Measurements from ENCODE around the gene DIP2C.

Gene DIP2C

DNA sequence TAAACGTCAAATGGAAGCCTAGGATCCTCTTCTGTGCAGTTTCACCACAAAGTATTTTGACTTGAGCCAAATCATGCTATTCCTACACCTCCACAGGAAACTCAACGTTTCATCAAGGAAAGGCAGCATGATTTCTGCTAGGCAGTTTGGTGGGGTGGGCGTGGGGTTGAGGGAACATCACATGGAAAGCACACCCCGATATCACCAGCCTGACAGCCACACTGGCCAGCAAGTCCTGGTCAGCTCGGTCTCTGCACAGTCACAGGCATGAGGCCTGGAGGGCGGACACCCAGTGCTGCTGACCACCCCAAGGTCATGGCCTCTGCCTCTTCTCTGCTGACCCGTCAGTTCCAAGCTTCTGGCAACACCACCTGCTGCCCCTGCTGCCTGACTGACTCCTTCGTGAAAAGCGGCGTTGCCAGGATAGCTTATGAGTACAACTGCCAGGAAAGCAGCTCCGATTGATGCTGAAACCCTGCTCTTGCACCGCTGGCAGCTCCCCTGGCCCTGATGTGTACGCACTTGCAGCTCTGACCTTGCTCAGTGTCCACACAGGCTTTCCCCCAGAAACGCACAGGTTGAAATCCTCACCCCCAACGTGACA, 171.5 kb downstream of the DIP2C start:
- Histone ChIP-seq H3K9me2 (replicated peaks; ENCODE audit: low read depth, low read length) (no peaks in the 10 kb centered on the region), H3K36me3 (ENCODE audit: insufficient read depth, low read length) (no peaks in the 10 kb centered on the region), H4K20me1 (ENCODE audit: insufficient read depth, low read length, poor library complexity, severe bottlenecking) (no peaks in the 10 kb centered on the region), H3K79me2 (ENCODE audit: insufficient read depth, low read length) (no peaks in the 10 kb centered on the region), H3F3A (ENCODE audit: low read depth) (no peaks in the 10 kb centered on the region), H3K4me3 (ENCODE audit: low read length, poor library complexity, severe bottlenecking) (no peak overlapping the region), H3K27me3 (ENCODE audit: insufficient read depth, low read length, poor library complexity, severe bottlenecking) (no peaks in the 10 kb centered on the region), H3K4me1 (ENCODE audit: insufficient read depth, low read length, poor library complexity, severe bottlenecking) (no peaks in the 10 kb centered on the region), H3K4me2 (ENCODE audit: low read depth, low read length, poor library complexity, severe bottlenecking) (no peak overlapping the region), H3K9me3 (ENCODE audit: insufficient read depth, low read depth, low read length) (no peaks in the 10 kb centered on the region), H2AFZ (ENCODE audit: low read length) (no peak overlapping the region), H3K9ac (ENCODE audit: low read depth, low read length, poor library complexity, severe bottlenecking) (no peak overlapping the region)
- TF ChIP-seq, protein P1, sequence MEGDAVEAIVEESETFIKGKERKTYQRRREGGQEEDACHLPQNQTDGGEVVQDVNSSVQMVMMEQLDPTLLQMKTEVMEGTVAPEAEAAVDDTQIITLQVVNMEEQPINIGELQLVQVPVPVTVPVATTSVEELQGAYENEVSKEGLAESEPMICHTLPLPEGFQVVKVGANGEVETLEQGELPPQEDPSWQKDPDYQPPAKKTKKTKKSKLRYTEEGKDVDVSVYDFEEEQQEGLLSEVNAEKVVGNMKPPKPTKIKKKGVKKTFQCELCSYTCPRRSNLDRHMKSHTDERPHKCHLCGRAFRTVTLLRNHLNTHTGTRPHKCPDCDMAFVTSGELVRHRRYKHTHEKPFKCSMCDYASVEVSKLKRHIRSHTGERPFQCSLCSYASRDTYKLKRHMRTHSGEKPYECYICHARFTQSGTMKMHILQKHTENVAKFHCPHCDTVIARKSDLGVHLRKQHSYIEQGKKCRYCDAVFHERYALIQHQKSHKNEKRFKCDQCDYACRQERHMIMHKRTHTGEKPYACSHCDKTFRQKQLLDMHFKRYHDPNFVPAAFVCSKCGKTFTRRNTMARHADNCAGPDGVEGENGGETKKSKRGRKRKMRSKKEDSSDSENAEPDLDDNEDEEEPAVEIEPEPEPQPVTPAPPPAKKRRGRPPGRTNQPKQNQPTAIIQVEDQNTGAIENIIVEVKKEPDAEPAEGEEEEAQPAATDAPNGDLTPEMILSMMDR (conservative IDR thresholded peaks at IDR 0.05; ENCODE audit: low read length), result no peak
- no peak for TF ChIP-seq EZH2phosphoT487 (IDR thresholded peaks at IDR 0.05; ENCODE audit: borderline replicate concordance)

DNA sequence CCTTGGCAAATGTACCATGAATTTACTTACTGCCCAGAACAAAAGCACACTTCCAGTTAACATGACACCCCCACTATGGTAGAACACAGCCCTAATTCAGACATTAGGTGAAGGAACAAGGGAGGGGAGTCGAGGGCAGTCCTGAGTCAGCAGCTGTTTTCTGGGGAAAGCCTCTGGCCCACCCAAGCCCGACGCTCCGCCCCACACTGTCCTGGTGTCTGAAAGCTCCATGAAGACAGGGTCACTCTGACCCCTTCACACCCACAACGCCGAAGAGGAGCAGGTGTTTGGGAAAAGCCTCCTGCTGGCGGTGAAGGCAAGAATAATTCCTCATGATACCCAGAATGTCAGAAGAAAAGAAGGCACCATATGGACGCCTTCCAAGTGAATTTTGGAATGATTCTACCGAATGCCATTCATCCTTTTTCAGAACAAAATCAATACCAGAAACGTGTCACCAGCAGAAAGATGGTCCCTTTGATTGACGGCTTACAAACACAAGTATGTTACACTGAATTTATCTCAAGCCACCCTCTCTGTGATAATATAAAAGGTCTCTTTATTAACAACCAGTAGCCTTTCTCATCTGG, 172.1 kb downstream of the DIP2C start:
- H2AFZ ChIP-seq (ENCODE audit: low read length), result no peak overlapping the region
- TF ChIP-seq, protein P1 (conservative IDR thresholded peaks at IDR 0.05; ENCODE audit: low read length), result no peak
- TF ChIP-seq EZH2phosphoT487 (IDR thresholded peaks at IDR 0.05; ENCODE audit: borderline replicate concordance), result no peak
- H3K27me3 ChIP-seq (ENCODE audit: insufficient read depth, low read length, poor library complexity, severe bottlenecking), result no peaks in the 10 kb centered on the region
- no peaks in the 10 kb centered on the region for H3K4me1 ChIP-seq (ENCODE audit: insufficient read depth, low read length, poor library complexity, severe bottlenecking)
- H3K4me2 ChIP-seq (ENCODE audit: low read depth, low read length, poor library complexity, severe bottlenecking), result no peak overlapping the region
- H3K9me3 ChIP-seq (ENCODE audit: insufficient read depth, low read depth, low read length), result no peaks in the 10 kb centered on the region
- H3K9ac ChIP-seq (ENCODE audit: low read depth, low read length, poor library complexity, severe bottlenecking), result no peak overlapping the region
- H3K4me3 ChIP-seq (ENCODE audit: low read length, poor library complexity, severe bottlenecking), result no peak overlapping the region
- H4K20me1 ChIP-seq (ENCODE audit: insufficient read depth, low read length, poor library complexity, severe bottlenecking), result no peaks in the 10 kb centered on the region
- no peaks in the 10 kb centered on the region for H3K36me3 ChIP-seq (ENCODE audit: insufficient read depth, low read length)
- H3F3A ChIP-seq (ENCODE audit: low read depth), result no peaks in the 10 kb centered on the region
- no peaks in the 10 kb centered on the region for H3K9me2 ChIP-seq (replicated peaks; ENCODE audit: low read depth, low read length)
- no peaks in the 10 kb centered on the region for H3K79me2 ChIP-seq (ENCODE audit: insufficient read depth, low read length)

DNA sequence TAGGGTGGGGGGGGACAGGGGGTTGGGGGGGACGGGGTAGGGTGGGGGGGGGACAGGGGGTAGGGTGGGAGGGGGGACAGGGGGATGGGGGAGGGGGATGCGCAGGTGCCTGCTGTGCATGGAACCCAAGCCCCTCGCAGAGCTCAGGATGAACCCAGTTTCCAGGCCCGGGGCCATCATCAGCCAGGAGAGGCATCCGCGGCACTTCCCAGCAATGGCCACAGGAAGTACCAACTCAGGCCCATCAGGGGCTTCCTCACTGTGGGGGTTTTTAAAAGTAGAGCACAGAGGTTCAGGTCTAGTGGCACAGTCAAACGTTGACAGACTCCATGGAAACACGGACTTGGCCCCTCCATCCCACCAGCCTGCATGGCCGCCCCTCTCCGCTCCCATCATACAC, 172.7 kb downstream of the DIP2C start:
- Histone ChIP-seq H3K9ac (ENCODE audit: low read depth, low read length, poor library complexity, severe bottlenecking) (no peak overlapping the region), H3K4me2 (ENCODE audit: low read depth, low read length, poor library complexity, severe bottlenecking) (no peak overlapping the region), H2AFZ (ENCODE audit: low read length) (no peak overlapping the region), H3K27me3 (ENCODE audit: insufficient read depth, low read length, poor library complexity, severe bottlenecking) (no peaks in the 10 kb centered on the region), H3K9me2 (replicated peaks; ENCODE audit: low read depth, low read length) (no peaks in the 10 kb centered on the region), H3K9me3 (ENCODE audit: insufficient read depth, low read depth, low read length) (no peaks in the 10 kb centered on the region), H3F3A (ENCODE audit: low read depth) (no peaks in the 10 kb centered on the region), H4K20me1 (ENCODE audit: insufficient read depth, low read length, poor library complexity, severe bottlenecking) (no peaks in the 10 kb centered on the region), H3K4me3 (ENCODE audit: low read length, poor library complexity, severe bottlenecking) (no peak overlapping the region), H3K79me2 (ENCODE audit: insufficient read depth, low read length) (no peaks in the 10 kb centered on the region), H3K36me3 (ENCODE audit: insufficient read depth, low read length) (no peaks in the 10 kb centered on the region), H3K4me1 (ENCODE audit: insufficient read depth, low read length, poor library complexity, severe bottlenecking) (no peaks in the 10 kb centered on the region)
- TF ChIP-seq, protein P1 (conservative IDR thresholded peaks at IDR 0.05; ENCODE audit: low read length), result no peak
- TF ChIP-seq EZH2phosphoT487 (IDR thresholded peaks at IDR 0.05; ENCODE audit: borderline replicate concordance), result no peak

Data from Loucy (cell line).